Germinal center (tissue), 1 donor: ENCODE data around the gene AXIN2.

ENCODE experiments used
- DNase-seq: peaks from one replicate; pipeline ENCODE4 v3.0.0; 2012; ENCODE audit warnings: mixed read lengths, low spot score

Gene AXIN2

GRCh38 chr17:65561452-65562205, at the start of gene AXIN2:
TSS of gene AXIN2 (minus strand) at chr17:65561648. CDS start at chr17:65558620, 3,028 bp downstream.
- peak; percentile 91 for DNase-seq

- no peak for DNase-seq
Observed at GRCh38 chr17:65609749-65610148, 48.3 kb upstream of the AXIN2 start.

DNA sequence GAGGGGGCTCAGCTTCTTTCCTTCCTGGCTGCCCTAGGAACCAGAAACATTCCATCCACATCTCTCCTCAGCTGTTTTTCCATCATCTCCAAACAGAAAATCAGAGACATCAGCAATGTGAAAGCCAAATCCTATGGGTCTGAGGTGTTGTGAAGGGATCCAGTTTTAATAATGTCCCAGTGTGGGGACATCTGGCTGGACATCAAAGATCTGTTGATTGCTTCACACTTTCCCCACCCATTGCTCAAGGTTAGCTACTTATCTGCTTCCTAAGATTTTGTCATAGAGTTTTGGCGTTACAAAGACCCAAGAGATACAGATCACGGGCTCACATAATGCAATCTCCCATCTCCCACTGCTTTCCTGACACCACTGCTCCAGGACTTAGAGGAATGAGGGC, 47.8 kb upstream of the AXIN2 start:
- no peak for DNase-seq

DNA sequence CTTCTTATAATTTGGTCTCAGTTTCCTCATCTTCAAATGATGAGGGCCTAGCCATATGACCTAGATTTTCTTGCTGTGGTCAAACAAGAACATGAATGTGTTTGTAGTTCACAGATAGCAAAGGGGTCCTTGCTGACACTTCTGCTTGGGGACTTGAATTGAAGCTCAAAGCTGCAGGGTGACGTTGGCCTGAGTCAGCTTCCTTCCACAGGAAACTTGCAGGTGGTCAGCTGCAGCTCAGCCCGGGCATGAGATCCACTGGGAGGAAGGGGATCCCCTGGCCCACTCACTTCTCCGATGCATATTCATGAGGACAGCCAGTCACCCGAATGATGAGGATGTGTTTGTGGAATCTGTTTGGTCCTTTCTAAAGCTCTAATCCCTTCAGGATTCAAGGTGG, 42.6 kb upstream of the AXIN2 start:
- no peak for DNase-seq

DNA sequence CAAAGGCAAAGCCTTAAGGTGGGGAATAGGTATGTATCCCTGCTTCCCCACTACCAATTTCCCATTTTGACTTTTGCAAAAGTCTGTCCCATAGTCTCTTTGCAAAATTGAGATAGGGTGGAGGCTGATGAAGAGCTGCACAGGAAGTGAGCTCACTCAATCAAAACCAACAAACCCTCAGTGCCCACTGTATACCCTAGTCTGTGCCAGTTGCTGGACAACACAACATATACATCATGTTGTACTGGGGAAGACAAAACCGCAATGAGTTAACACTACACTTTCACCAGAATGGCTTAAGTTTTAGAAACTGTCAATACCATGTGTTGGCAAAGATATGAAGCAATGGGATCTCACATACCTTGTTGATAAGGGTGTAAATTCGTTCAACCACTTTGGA, 40.4 kb upstream of the AXIN2 start:
- no peak for DNase-seq

DNA sequence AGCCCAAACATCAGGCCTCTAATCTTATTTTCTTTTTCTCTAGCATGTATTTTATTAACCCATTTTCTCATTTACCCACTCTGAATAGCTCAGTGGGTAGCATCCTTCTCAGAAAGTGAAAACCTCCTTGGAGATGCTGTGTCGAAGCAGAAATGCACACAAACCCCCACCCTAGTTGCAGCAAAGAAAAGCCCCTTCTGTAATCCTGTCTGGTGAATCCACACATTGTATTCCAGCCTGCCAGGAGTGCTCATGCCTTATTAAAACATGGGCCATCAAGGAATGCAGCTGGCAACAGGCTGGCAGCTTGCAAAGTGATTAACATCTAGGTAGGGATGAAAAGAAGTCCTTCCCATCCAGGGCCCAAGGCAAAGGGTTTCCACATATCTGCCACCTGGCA, 39.7 kb upstream of the AXIN2 start:
- DNase-seq = no peak

GRCh38 chr17:65600518-65600917, 39.1 kb upstream of the AXIN2 start:
- no peak for DNase-seq

GRCh38 chr17:65599650-65600049, 38.2 kb upstream of the AXIN2 start:
- DNase-seq = no peak

DNA sequence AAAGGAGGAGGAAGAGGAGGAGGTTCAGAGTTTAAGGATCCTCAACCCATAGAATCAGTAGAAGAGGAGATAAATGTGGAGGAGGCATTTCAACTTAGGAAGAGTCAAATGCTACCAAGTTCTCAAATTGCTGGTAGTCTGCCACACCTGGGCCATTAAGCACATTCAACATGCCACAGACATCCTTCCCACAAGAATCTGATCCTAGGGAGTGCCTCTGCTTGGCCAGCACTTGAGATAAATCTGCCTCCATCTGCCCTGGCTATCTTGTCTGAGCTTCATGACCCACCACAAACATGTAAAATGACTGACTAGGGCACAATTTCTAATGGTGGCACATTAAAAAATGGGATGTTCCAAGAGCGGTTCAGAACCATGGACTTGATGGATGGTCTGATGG, 37.3 kb upstream of the AXIN2 start:
- DNase-seq = no peak

GRCh38 chr17:65595071-65595656, 33.7 kb upstream of the AXIN2 start:
- DNase-seq = no peak

- DNase-seq = no peak
Observed at GRCh38 chr17:65593855-65594845, 32.7 kb upstream of the AXIN2 start.

GRCh38 chr17:65593092-65593854, 31.8 kb upstream of the AXIN2 start:
- no peak for DNase-seq

- DNase-seq = no peak
Observed at GRCh38 chr17:65592125-65592965, 30.9 kb upstream of the AXIN2 start.

DNA sequence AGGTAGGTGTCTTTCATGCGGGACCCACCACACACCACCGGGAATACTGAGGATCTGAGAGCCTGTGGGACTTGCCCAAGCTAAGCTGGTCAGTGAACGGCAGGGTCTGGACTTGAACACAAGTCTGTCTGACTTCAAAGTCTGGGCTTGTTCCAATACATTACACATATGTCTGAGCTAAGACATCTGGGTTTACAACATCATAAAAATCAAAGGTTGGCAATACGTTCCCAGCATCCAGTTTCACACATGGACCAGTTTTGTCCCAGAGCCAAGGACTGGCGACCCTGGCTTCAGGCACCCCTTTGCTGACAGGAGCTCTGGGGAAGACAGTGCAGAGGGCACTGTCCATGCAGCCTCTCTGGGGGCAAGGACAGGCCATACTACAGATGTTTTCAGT, 27.9 kb upstream of the AXIN2 start:
- no peak for DNase-seq

GRCh38 chr17:65588181-65588808, 26.8 kb upstream of the AXIN2 start:
- no peak for DNase-seq

GRCh38 chr17:65587534-65588180, 26.2 kb upstream of the AXIN2 start:
- DNase-seq = no peak

GRCh38 chr17:65586899-65587298, 25.5 kb upstream of the AXIN2 start:
- DNase-seq = no peak

DNA sequence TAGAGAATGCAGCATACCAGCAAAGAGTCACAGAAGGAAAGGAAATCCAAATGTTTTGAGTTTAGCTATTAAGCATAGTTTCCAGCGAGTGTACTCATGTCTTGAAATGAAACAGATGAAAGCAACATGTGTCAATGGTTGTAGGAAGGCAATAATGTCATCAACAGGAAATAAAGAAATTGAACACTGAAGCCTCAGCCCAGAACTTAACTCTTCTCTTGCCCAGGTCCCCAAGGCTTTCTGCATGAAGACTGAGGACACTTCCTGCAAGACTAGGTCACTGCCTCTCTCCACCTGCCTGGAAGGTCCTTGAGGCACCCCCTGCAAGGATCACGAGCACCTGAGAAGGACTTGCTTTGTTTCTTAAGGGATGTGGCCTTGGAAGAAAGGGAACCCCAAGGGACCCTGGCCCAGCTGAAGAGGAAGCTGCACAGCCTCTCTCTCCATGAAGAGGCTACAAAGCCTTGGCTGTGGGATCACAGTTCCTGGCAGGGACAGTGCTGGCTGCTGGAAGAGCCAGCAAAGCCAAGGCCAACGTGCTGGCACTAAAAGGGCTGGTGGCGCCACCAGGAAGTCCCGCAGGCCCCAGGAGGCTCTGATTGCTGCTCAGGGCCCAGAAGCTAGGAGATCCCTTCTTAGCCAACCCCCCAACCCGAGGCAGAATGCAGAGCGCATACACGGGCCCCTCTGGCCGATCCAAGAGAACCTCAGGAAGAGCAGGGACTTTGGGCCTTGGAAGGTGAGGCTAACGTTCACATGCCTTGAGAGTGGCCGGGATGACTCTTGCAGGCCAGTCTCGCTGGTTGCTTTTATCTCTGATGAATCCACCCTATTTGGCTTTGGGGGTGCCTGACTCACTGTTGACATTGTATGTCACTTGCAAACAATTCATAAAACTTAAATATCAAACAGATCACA, 23.4 kb upstream of the AXIN2 start:
- DNase-seq = no peak
